Measurements from ENCODE around the gene RAB25. TPM values are rescaled to one million over a fixed set of nuclear protein-coding genes. Genes with fewer than 3 reads are reported as not detected.

RAB25 gene
- total RNA-seq, 1 experiment from 2014 or later, result not detected

- BruUV-seq (replicated peaks), result no TSS peak
- peaks cover 3% of the 10 kb centered on the region; the same call in 1 of the 2 replicates for H3K36me3 ChIP-seq (ENCODE audit: control insufficient read depth, insufficient read depth, low read length)
- CTCF ChIA-PET, result interaction anchor here (0.5 to 0.9 kb wide), 3 partner anchors 13 to 333 kb away, joined by 4 to 9 read pairs (median 6); no protein-coding TSS in a partner anchor
- H3K4me3 ChIP-seq (ENCODE audit: low read depth in 2 of 2, low read length in 2 of 2), result peak overlapping the region; percentile 72 to 87
- H3K27ac ChIP-seq (ENCODE audit: low read length), result peak overlapping the region; percentile 82
- in situ Hi-C loops (cut with HindIII; ENCODE audit: low pct_unique_long_range_greater_than_20kb, low sequenced_read_pairs), result no loop called here
- 0 out of 2 replicates have a peak, but pooled peaks have one; percentile 32 for TF ChIP-seq SIN3A (IDR thresholded peaks at IDR 0.05; ENCODE audit: borderline replicate concordance, insufficient read depth, low read depth, low read length)
- TF ChIP-seq CTCF (IDR thresholded peaks at IDR 0.05), result no peak
- H3K4me1 ChIP-seq (ENCODE audit: control insufficient read depth, insufficient read depth, low read length), result peaks cover 7% of the 10 kb centered on the region; the same call in 1 of the 2 replicates
- no peaks in the 10 kb centered on the region for H3K9me3 ChIP-seq (ENCODE audit: control insufficient read depth, insufficient read depth, low read depth, low read length)
- intact Hi-C loops (cut with micrococcal nuclease; ENCODE audit: unreplicated experiment), result no loop called here
- POLR2A ChIA-PET, result interaction anchor here (0.5 to 0.6 kb wide), 2 partner anchors 24 to 119 kb away, joined by 3 to 8 read pairs; partner anchors contain the start of gene KHDC4
- ATAC-seq, result peak; percentile 54
- no peaks in the 10 kb centered on the region for H3K27me3 ChIP-seq (ENCODE audit: control insufficient read depth, insufficient read depth, low read length)
- peak; percentile 28 for DNase-seq (ENCODE audit: low read depth, low spot score)
These were observed 7.8 kb upstream of the RAB25 start for GRCh38 chr1:156052862-156053767.

- in situ Hi-C loops (cut with HindIII; ENCODE audit: low pct_unique_long_range_greater_than_20kb, low sequenced_read_pairs) (no loop called here), intact Hi-C loops (cut with micrococcal nuclease; ENCODE audit: unreplicated experiment) (no loop called here)
- peak; percentile 72 for ATAC-seq
- no TSS peak for BruUV-seq (replicated peaks)
- DNase-seq (ENCODE audit: low read depth, low spot score), result no peak
- Histone ChIP-seq H3K27me3 (ENCODE audit: control insufficient read depth, insufficient read depth, low read length) (no peaks in the 10 kb centered on the region), H3K36me3 (ENCODE audit: control insufficient read depth, insufficient read depth, low read length) (peaks cover 3% of the 10 kb centered on the region; the same call in 1 of the 2 replicates), H3K4me3 (ENCODE audit: low read depth in 2 of 2, low read length in 2 of 2) (peak within 1 kb of the TSS; percentile 87 to 96), H3K27ac (ENCODE audit: low read length) (peak within 1 kb of the TSS; percentile 99), H3K9me3 (ENCODE audit: control insufficient read depth, insufficient read depth, low read depth, low read length) (no peaks in the 10 kb centered on the region), H3K4me1 (ENCODE audit: control insufficient read depth, insufficient read depth, low read length) (peaks cover 7% of the 10 kb centered on the region; the same call in 1 of the 2 replicates)
- ChIA-PET POLR2A (interaction anchor here (0.5 to 0.6 kb wide), 2 partner anchors 24 to 104 kb away, joined by 7 to 8 read pairs; no protein-coding TSS in a partner anchor), CTCF (interaction anchor here (0.6 to 0.9 kb wide), 3 partner anchors 13 to 45 kb away, joined by 4 to 9 read pairs (median 9); no protein-coding TSS in a partner anchor)
- TF ChIP-seq SIN3A (IDR thresholded peaks at IDR 0.05; ENCODE audit: borderline replicate concordance, insufficient read depth, low read depth, low read length) (peak; percentile 19; the same call in 1 of the 2 replicates), TCF7L2 (IDR thresholded peaks at IDR 0.05; ENCODE audit: low read depth, low read length) (no peak), CTCF (IDR thresholded peaks at IDR 0.05) (peak; percentile 85)
These were observed 7.0 kb upstream of the RAB25 start, which contains the start of gene UBQLN4 for GRCh38 chr1:156053768-156054499. Gene UBQLN4 (minus strand): TSS chr1:156053798. CDS start chr1:156053701, 97 bp downstream.
